ENCODE data around the gene MRPL39. TPM values are rescaled to one million over a fixed set of nuclear protein-coding genes. Genes with fewer than 3 reads are reported as not detected.

Gene MRPL39
- total and polyA plus RNA-seq, 7 donors: 15.3 to 53.6 (median 18.9) TPM

DNA sequence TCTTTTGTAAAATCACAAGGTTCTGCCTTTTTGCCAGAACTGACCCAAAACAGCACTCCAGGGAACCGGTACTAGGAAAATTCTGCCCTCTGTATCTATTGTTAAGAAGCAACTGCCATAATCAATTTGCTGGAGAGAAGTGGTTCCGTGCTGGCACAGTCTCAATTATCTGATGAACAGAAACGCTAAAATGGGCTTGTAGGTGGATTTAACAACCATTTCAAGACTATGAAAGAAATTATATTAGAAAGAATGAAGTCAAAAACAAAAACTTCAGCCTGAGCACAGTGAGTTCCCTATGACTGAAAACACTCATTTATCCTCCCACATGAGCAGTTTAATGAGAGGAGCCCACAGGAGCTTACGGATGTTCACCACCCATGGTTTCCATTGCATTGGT lies 36.2 kb upstream of the MRPL39 start:
- peaks cover 0 to 46% (median 38%) of the 10 kb centered on the region in 4 donors for H3K4me1 ChIP-seq
- WGBS, 2 donors: 87 to 90% methylated on average over 4 of the region's 4 CpGs
- no peak for TF ChIP-seq POLR2AphosphoS5 (IDR thresholded peaks at IDR 0.05)
- TF ChIP-seq POLR2A (IDR thresholded peaks at IDR 0.05): no peak
- TF ChIP-seq, protein P1, sequence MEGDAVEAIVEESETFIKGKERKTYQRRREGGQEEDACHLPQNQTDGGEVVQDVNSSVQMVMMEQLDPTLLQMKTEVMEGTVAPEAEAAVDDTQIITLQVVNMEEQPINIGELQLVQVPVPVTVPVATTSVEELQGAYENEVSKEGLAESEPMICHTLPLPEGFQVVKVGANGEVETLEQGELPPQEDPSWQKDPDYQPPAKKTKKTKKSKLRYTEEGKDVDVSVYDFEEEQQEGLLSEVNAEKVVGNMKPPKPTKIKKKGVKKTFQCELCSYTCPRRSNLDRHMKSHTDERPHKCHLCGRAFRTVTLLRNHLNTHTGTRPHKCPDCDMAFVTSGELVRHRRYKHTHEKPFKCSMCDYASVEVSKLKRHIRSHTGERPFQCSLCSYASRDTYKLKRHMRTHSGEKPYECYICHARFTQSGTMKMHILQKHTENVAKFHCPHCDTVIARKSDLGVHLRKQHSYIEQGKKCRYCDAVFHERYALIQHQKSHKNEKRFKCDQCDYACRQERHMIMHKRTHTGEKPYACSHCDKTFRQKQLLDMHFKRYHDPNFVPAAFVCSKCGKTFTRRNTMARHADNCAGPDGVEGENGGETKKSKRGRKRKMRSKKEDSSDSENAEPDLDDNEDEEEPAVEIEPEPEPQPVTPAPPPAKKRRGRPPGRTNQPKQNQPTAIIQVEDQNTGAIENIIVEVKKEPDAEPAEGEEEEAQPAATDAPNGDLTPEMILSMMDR (IDR thresholded peaks at IDR 0.05): no peak
- TF ChIP-seq EP300 (IDR thresholded peaks at IDR 0.05): no peak
- H3K27ac ChIP-seq: no peak overlapping the region
- H3K36me3 ChIP-seq: no peaks in the 10 kb centered on the region
- no peak for DNase-seq
- H3K9me3 ChIP-seq: no peaks in the 10 kb centered on the region
- intact Hi-C loops (cut with DNase I): no loop called here
- H3K27me3 ChIP-seq: peaks cover 0 to 11% (median 3%) of the 10 kb centered on the region in 3 donors
- no peak overlapping the region for H3K4me3 ChIP-seq

DNA sequence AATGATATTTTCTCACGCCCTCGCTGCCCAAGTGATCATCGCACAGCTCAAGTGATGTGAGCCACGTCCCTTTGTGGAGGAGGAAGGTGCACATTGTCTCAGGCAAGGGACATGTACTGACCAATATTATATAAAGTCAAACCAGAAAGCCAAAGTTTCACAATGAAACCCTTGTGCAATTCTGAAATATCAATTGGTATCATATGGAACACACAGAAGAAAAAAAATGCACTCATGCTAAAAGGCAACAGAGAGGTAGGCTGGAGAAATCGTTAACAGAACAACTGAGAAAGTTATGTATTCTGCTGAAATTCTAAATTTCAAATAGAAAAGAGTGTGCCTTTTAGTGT lies 33.6 kb upstream of the MRPL39 start:
- TF ChIP-seq POLR2AphosphoS5 (IDR thresholded peaks at IDR 0.05): no peak
- TF ChIP-seq, protein P1 (IDR thresholded peaks at IDR 0.05): no peak
- no peak for TF ChIP-seq EP300 (IDR thresholded peaks at IDR 0.05)
- no peak for TF ChIP-seq POLR2A (IDR thresholded peaks at IDR 0.05)
- H3K4me3 ChIP-seq: peak overlapping the region in 3 of 4 donors; percentile 66 to 78 (median 67)
- peak overlapping the region; percentile 77 to 89 (median 84) for H3K27ac ChIP-seq
- peaks cover 0 to 11% (median 3%) of the 10 kb centered on the region in 3 donors for H3K27me3 ChIP-seq
- no peaks in the 10 kb centered on the region for H3K9me3 ChIP-seq
- intact Hi-C loops (cut with DNase I): no loop called here
- H3K36me3 ChIP-seq: no peaks in the 10 kb centered on the region
- WGBS, 2 donors: 61 to 66% methylated on average over 5 of the region's 5 CpGs
- no peak for DNase-seq
- H3K4me1 ChIP-seq: peaks cover 0 to 31% (median 25%) of the 10 kb centered on the region in 4 donors

DNA sequence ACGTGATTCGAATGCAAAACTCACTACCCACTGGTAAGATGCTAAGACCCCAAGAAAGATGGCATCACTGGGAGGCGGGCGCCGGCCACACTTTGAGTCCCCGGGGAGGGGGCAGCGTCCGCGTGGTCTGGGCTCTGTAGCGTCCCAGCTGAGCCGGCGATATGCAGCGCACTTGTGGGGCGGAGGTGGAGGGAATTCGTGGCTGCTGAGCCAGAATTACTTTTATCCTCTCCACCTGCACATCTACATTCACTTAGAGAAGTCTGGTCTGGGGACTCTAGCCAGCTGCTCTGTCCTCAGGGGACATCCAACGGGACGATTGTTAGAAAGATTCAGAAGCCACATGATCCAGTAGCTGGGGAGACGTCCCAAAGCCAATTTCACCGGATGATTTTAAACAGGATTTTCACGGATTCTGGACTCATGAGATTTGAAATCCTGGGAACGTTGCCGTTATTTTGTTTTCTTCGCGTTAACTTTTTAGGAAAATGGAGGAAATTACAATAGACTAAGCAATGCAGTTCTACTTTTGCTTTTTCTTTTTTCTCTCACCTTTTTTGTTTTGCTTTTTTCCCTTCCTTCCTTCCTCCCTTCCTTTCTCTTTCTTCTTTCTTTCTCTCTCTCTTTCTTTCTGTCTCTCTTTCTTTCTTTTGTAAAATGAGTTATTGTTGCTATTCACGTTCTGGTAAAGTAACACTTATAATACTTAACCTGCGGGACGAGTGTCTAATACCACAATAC lies 33.1 kb upstream of the MRPL39 start:
- H3K4me1 ChIP-seq: peaks cover 0 to 28% (median 22%) of the 10 kb centered on the region in 4 donors
- 10 to 16% methylated on average over 27 of the region's 27 CpGs for WGBS, 2 donors
- peak overlapping the region; percentile 77 to 89 (median 84) for H3K27ac ChIP-seq
- intact Hi-C loops (cut with DNase I): no loop called here
- peak overlapping the region; percentile 59 to 78 (median 66) for H3K4me3 ChIP-seq
- H3K9me3 ChIP-seq: no peaks in the 10 kb centered on the region
- TF ChIP-seq POLR2A (IDR thresholded peaks at IDR 0.05): no peak
- TF ChIP-seq, protein P1 (IDR thresholded peaks at IDR 0.05): no peak
- TF ChIP-seq POLR2AphosphoS5 (IDR thresholded peaks at IDR 0.05): no peak
- no peak for TF ChIP-seq EP300 (IDR thresholded peaks at IDR 0.05)
- H3K36me3 ChIP-seq: no peaks in the 10 kb centered on the region
- H3K27me3 ChIP-seq: peaks cover 0 to 11% (median 3%) of the 10 kb centered on the region in 3 donors
- peak; percentile 73 for DNase-seq

DNA sequence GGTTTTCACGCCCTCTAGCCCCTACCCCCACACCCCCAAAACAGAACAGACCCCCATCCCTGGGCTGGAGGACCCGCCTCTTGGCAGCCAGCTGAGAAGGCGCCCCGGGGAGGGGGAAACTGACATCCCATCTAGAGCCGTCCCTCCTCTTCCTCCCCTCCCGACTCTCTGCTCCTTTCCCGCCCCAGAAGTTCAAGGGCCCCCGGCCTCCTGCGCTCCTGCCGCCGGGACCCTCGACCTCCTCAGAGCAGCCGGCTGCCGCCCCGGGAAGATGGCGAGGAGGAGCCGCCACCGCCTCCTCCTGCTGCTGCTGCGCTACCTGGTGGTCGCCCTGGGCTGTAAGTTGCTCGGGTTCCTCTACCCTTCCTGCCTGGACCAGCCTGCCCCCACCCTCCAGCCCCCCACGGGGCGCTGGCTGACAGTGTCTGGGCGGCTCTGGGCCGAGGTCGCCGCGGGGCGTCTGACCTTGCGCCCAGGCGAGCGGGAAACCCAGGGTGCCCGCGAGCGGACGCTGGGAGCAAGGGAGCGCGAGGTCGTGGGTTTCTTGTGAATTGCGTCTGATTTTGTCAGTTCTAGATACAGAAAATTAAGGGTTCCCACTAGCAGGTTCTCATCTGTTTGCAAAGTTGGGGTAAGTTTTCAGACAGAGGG lies 32.4 kb upstream of the MRPL39 start:
- Histone ChIP-seq H3K27ac (peak overlapping the region; percentile 77 to 89 (median 84)), H3K4me1 (peaks cover 0 to 28% (median 21%) of the 10 kb centered on the region in 4 donors), H3K4me3 (peak overlapping the region; percentile 59 to 78 (median 66)), H3K9me3 (no peaks in the 10 kb centered on the region), H3K36me3 (no peaks in the 10 kb centered on the region), H3K27me3 (peaks cover 0 to 11% (median 3%) of the 10 kb centered on the region in 3 donors)
- 1% methylated on average over 40 of the region's 40 CpGs for WGBS, 2 donors
- TF ChIP-seq POLR2A (IDR thresholded peaks at IDR 0.05) (no peak), EP300 (IDR thresholded peaks at IDR 0.05) (no peak), POLR2AphosphoS5 (IDR thresholded peaks at IDR 0.05) (peak in 2 of 4 donors; percentile 5 to 25)
- TF ChIP-seq, protein P1 (IDR thresholded peaks at IDR 0.05): peak in 1 of 4 experiments; percentile 34
- peak; percentile 76 for DNase-seq
- intact Hi-C loops (cut with DNase I): loop anchor here (2.0 kb wide), 1 partner anchor 31 kb away; no protein-coding TSS in a partner anchor

All from sigmoid colon (tissue), 7 donors.